Measurements from ENCODE around the gene UBD. TPM values are rescaled to one million over a fixed set of nuclear protein-coding genes. Genes with fewer than 3 reads are reported as not detected.
A peak's percentile ranks its signal among the peaks of the same experiment; 100 is the strongest.

The UBD gene
- total and polyA plus RNA-seq, 2 of the 13 experiments (the other 11 are each of a cell fraction or from before 2014, with no cell fraction given), result 13.9 to 172 TPM

DNA sequence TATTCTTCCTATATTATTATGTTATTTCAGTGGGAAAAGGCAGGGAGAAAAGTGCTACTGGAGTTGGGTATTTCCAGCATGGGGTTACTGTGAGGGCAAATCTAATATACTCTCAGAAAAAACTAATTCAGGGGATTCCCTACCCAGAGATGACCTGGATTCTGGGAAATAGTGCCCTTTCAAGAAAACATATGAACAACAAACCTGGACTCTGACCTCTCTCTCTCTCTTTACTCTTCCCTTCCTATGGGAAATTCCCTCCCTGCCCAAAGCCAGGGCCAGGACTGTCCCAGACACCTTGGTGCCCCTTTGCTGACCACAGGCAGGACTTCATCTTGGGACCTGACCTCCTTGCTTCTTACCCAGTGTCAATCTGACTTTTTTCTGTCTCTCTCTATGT lies 1.6 kb upstream of the UBD start (continued):
- TF ChIP-seq SIN3A (IDR thresholded peaks at IDR 0.05; ENCODE audit: borderline replicate concordance, low read depth, low read length) (no peak), NR2F6 (IDR thresholded peaks at IDR 0.05) (peak; percentile 31), NR2F6 (CRISPR knock-in tag; IDR thresholded peaks at IDR 0.05) (peak; percentile 43; the same call in 1 of the 2 replicates), CREB1 (IDR thresholded peaks at IDR 0.05) (no peak), CREB1 (CRISPR knock-in tag; IDR thresholded peaks at IDR 0.05) (peak; percentile 43; the same call in 1 of the 2 replicates), HNF1B (CRISPR knock-in tag; IDR thresholded peaks at IDR 0.05) (0 out of 2 replicates have a peak, but pooled peaks have one; percentile 21), RXRB (CRISPR knock-in tag; IDR thresholded peaks at IDR 0.05; ENCODE audit: borderline replicate concordance) (peak; percentile 76), HDAC6 (IDR thresholded peaks at IDR 0.05; ENCODE audit: low read depth, low read length) (no peak), FOXP1 (IDR thresholded peaks at IDR 0.05) (no peak), FOXP1 (CRISPR knock-in tag; IDR thresholded peaks at IDR 0.05) (0 out of 2 replicates have a peak, but pooled peaks have one; percentile 24), RARA (CRISPR knock-in tag; IDR thresholded peaks at IDR 0.05) (peak; percentile 89), ZNF274 (CRISPR knock-in tag; IDR thresholded peaks at IDR 0.05) (no peak), FOXK1 (CRISPR knock-in tag; IDR thresholded peaks at IDR 0.05; ENCODE audit: borderline replicate concordance, low read depth) (0 out of 2 replicates have a peak, but pooled peaks have one; percentile 17), CHCHD3 (CRISPR knock-in tag; IDR thresholded peaks at IDR 0.05) (no peak), THRA (CRISPR knock-in tag; IDR thresholded peaks at IDR 0.05; ENCODE audit: borderline replicate concordance) (peak; percentile 31; the same call in 1 of the 2 replicates), FOXO1 (CRISPR knock-in tag; IDR thresholded peaks at IDR 0.05) (peak; percentile 63; the same call in 1 of the 2 replicates), MED1 (CRISPR knock-in tag; IDR thresholded peaks at IDR 0.05) (peak; percentile 57; the same call in 1 of the 2 replicates), SAP130 (CRISPR knock-in tag; IDR thresholded peaks at IDR 0.05; ENCODE audit: low read depth) (peak; percentile 45; the same call in 1 of the 2 replicates), SOX13 (IDR thresholded peaks at IDR 0.05) (no peak), SOX13 (CRISPR knock-in tag; conservative IDR thresholded peaks at IDR 0.05 in 1 of 2, IDR thresholded peaks at IDR 0.05 in 1 of 2) (peak in 1 of 2 experiments; percentile 29; a peak in 1 of 4 replicates), PHF21A (CRISPR knock-in tag; IDR thresholded peaks at IDR 0.05) (peak; percentile 59; the same call in 1 of the 2 replicates), ZNF276 (CRISPR knock-in tag; IDR thresholded peaks at IDR 0.05; ENCODE audit: low read depth) (no peak), LCORL (IDR thresholded peaks at IDR 0.05) (no peak), LCORL (CRISPR knock-in tag; IDR thresholded peaks at IDR 0.05) (peak; percentile 65; the same call in 1 of the 2 replicates), ATF1 (CRISPR knock-in tag; IDR thresholded peaks at IDR 0.05) (0 out of 2 replicates have a peak, but pooled peaks have one; percentile 11)
- TF ChIP-seq, protein P1, sequence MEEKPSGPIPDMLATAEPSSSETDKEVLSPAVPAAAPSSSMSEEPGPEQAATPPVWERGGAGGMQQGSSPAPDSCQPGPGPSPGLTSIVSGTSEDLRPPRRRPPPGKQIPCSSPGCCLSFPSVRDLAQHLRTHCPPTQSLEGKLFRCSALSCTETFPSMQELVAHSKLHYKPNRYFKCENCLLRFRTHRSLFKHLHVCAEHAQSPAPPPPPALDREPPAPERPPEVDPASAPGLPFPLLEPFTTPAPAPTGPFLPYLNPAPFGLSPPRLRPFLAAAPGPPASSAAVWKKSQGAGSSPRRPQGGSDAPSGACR (CRISPR knock-in tag; IDR thresholded peaks at IDR 0.05), result no peak

Data from HepG2 (cell line).